ENCODE data around the gene FADS6. TPM values are rescaled to one million over a fixed set of nuclear protein-coding genes. Genes with fewer than 3 reads are reported as not detected.

Gene FADS6
- total and polyA plus RNA-seq, 2 of the 13 experiments (the other 11 are each of a cell fraction or from before 2014, with no cell fraction given) = 0.11 TPM

DNA sequence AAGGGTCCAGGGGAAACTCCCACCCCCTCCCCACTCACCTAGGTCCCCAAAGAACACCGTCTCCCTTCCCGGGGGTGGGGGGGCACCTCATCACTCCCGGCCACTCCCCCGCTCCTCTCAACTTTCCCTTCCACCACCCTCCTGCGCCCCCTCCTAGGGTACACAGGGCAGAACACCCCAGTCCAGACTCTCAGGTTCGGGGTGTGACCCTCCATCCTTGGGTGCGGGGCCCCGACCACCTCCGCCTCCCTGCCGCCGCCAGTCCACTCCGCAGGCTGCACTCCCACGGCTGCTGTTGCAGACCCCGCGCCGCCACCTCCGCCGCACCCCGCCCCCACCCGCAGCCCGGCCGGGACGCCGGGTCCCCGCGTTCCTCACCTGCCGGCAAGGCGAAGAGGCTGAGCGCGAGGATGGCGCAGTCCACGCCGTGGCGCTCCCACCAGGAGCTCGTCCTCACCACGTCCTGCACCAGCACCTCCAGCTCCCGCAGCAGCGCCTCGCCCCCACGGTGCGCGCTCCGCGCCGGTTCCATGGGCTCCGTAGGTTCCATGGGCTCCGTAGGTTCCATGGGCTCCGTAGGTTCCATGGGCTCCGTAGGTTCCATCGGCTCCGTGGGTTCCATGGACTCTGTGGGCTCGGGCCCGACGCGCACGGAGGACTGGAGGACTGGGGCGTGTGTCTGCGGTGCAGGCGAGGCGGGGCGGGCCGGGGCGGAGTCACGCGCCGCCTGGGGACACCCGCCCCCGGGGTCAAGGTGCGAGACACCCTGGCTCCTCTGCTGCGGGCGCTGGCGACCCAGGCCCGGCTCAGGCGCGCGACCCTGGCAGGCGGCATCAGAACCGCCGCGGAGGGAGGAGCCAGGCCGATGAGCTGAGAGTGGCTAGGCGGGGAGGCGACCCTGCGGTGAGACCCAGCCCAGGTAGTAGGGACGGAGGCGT, at the start of gene FADS6 (continued):
- no peak for TF ChIP-seq ZNF720 (CRISPR knock-in tag; IDR thresholded peaks at IDR 0.05)
- no peak for TF ChIP-seq NRL (CRISPR knock-in tag; IDR thresholded peaks at IDR 0.05; ENCODE audit: borderline replicate concordance)
- no peak for TF ChIP-seq ZSCAN25 (CRISPR knock-in tag; IDR thresholded peaks at IDR 0.05)
- no peak for TF ChIP-seq ZNF670 (CRISPR knock-in tag; IDR thresholded peaks at IDR 0.05; ENCODE audit: borderline replicate concordance)
- no peak for TF ChIP-seq NFIC (IDR thresholded peaks at IDR 0.05; ENCODE audit: low read length)
- TF ChIP-seq EED (CRISPR knock-in tag; IDR thresholded peaks at IDR 0.05) = no peak
- no peak for TF ChIP-seq ZNF337 (CRISPR knock-in tag; IDR thresholded peaks at IDR 0.05; ENCODE audit: borderline replicate concordance, low read depth)
- TF ChIP-seq, protein P1, sequence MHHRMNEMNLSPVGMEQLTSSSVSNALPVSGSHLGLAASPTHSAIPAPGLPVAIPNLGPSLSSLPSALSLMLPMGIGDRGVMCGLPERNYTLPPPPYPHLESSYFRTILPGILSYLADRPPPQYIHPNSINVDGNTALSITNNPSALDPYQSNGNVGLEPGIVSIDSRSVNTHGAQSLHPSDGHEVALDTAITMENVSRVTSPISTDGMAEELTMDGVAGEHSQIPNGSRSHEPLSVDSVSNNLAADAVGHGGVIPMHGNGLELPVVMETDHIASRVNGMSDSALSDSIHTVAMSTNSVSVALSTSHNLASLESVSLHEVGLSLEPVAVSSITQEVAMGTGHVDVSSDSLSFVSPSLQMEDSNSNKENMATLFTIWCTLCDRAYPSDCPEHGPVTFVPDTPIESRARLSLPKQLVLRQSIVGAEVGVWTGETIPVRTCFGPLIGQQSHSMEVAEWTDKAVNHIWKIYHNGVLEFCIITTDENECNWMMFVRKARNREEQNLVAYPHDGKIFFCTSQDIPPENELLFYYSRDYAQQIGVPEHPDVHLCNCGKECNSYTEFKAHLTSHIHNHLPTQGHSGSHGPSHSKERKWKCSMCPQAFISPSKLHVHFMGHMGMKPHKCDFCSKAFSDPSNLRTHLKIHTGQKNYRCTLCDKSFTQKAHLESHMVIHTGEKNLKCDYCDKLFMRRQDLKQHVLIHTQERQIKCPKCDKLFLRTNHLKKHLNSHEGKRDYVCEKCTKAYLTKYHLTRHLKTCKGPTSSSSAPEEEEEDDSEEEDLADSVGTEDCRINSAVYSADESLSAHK (CRISPR knock-in tag; IDR thresholded peaks at IDR 0.05; ENCODE audit: borderline replicate concordance) = no peak
- no peak for TF ChIP-seq PPARG (CRISPR knock-in tag; conservative IDR thresholded peaks at IDR 0.05)
- TF ChIP-seq YEATS2 (CRISPR knock-in tag; IDR thresholded peaks at IDR 0.05; ENCODE audit: borderline replicate concordance) = no peak
- TF ChIP-seq, protein P2, sequence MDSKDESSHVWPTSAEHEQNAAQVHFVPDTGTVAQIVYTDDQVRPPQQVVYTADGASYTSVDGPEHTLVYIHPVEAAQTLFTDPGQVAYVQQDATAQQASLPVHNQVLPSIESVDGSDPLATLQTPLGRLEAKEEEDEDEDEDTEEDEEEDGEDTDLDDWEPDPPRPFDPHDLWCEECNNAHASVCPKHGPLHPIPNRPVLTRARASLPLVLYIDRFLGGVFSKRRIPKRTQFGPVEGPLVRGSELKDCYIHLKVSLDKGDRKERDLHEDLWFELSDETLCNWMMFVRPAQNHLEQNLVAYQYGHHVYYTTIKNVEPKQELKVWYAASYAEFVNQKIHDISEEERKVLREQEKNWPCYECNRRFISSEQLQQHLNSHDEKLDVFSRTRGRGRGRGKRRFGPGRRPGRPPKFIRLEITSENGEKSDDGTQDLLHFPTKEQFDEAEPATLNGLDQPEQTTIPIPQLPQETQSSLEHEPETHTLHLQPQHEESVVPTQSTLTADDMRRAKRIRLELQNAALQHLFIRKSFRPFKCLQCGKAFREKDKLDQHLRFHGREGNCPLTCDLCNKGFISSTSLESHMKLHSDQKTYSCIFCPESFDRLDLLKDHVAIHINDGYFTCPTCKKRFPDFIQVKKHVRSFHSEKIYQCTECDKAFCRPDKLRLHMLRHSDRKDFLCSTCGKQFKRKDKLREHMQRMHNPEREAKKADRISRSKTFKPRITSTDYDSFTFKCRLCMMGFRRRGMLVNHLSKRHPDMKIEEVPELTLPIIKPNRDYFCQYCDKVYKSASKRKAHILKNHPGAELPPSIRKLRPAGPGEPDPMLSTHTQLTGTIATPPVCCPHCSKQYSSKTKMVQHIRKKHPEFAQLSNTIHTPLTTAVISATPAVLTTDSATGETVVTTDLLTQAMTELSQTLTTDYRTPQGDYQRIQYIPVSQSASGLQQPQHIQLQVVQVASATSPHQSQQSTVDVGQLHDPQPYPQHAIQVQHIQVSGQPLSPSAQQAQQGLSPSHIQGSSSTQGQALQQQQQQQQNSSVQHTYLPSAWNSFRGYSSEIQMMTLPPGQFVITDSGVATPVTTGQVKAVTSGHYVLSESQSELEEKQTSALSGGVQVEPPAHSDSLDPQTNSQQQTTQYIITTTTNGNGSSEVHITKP (CRISPR knock-in tag; IDR thresholded peaks at IDR 0.05; ENCODE audit: low read depth) = no peak
- no peak for TF ChIP-seq ZNF558 (CRISPR knock-in tag; IDR thresholded peaks at IDR 0.05; ENCODE audit: borderline replicate concordance)
- TF ChIP-seq AGO1 (IDR thresholded peaks at IDR 0.05; ENCODE audit: low read depth, low read length, poor library complexity, severe bottlenecking) = no peak
- TF ChIP-seq ZNF124 (CRISPR knock-in tag; IDR thresholded peaks at IDR 0.05) = no peak
- no peak for TF ChIP-seq ZNF230 (CRISPR knock-in tag; IDR thresholded peaks at IDR 0.05)
- TF ChIP-seq KLF11 (CRISPR knock-in tag; IDR thresholded peaks at IDR 0.05) = no peak
- TF ChIP-seq ZNF205 (CRISPR knock-in tag; IDR thresholded peaks at IDR 0.05) = no peak
- TF ChIP-seq ZNF850 (CRISPR knock-in tag; conservative IDR thresholded peaks at IDR 0.05) = no peak
- TF ChIP-seq, protein P3, sequence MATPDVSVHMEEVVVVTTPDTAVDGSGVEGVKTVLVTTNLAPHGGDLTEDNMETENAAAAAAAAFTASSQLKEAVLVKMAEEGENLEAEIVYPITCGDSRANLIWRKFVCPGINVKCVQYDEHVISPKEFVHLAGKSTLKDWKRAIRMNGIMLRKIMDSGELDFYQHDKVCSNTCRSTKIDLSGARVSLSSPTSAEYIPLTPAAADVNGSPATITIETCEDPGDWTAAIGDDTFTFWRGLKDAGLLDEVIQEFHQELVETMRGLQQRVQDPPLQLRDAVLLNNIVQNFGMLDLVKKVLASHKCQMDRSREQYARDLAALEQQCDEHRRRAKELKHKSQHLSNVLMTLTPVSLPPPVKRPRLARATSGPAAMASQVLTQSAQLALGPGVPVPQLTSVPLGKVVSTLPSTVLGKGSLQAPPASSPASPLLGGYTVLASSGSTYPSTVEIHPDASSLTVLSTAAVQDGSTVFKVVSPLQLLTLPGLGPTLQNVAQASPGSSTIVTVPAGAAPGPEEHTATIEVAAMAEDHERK (CRISPR knock-in tag; IDR thresholded peaks at IDR 0.05; ENCODE audit: low read depth) = no peak
